HepG2 (cell line): ENCODE data around the gene PIAS1. TPM values are rescaled to one million over a fixed set of nuclear protein-coding genes. Genes with fewer than 3 reads are reported as not detected.

Experiments
- BRD4 ChIP-seq: sonication (generic); formaldehyde crosslinking; IDR thresholded peaks from 2 replicates; pipeline ENCODE4 v1.4.0; 2020; ENCODE audit warnings: missing genetic modification reagents
- GABPA ChIP-seq, 2 experiments: IDR thresholded peaks; 2 replicates each; pipeline ENCODE4 v1.6.1; 2011 to 2016; ENCODE audit warnings: low read depth in 2 of 2, low read length in 1 of 2, missing biosample characterization in 1 of 2, missing genetic modification characterization in 1 of 2
- GRHL1 ChIP-seq: sonication (generic); formaldehyde crosslinking; conservative IDR thresholded peaks from 2 replicates; pipeline ENCODE4 v1.8.0; 2022; ENCODE audit warnings: missing genetic modification reagents
- ONECUT2 ChIP-seq: sonication (generic); formaldehyde crosslinking; IDR thresholded peaks from 2 replicates; pipeline ENCODE4 v1.4.0; 2020; ENCODE audit warnings: missing genetic modification reagents
- PAWR ChIP-seq: sonication (generic); formaldehyde crosslinking; IDR thresholded peaks from 2 replicates; pipeline ENCODE4 v1.4.0; 2020; ENCODE audit warnings: missing genetic modification reagents, mild to moderate bottlenecking, borderline replicate concordance
- RFXAP ChIP-seq: sonication (generic); formaldehyde crosslinking; IDR thresholded peaks from 2 replicates; pipeline ENCODE4 v1.4.0; 2020; ENCODE audit warnings: missing genetic modification reagents, borderline replicate concordance
- SOX13 ChIP-seq, 3 experiments: fragments of 450-650 bp in 1 of 3; sonication (generic) in 1 of 3; formaldehyde crosslinking in 1 of 3; IDR thresholded peaks in 2 of 3; conservative IDR thresholded peaks in 1 of 3; 2 replicates each; pipeline versions ENCODE4 v1.5.0 to v1.6.1; 2016 to 2020; ENCODE audit warnings: antibody characterized with exemption in 1 of 3, mild to moderate bottlenecking in 1 of 3, missing compliant biosample characterization in 1 of 3, missing genetic modification reagents in 1 of 3, moderate library complexity in 1 of 3
- ZHX2 ChIP-seq, 2 experiments: sonication (generic) in 1 of 2; formaldehyde crosslinking in 1 of 2; IDR thresholded peaks; 2 replicates each; pipeline versions ENCODE4 v1.6.1 to v1.9.0; 2014 to 2022; ENCODE audit warnings: antibody characterized with exemption in 1 of 2, borderline replicate concordance in 1 of 2, inconsistent platforms in 1 of 2, low read depth in 1 of 2, missing genetic modification reagents in 1 of 2
- ZNF121 ChIP-seq: sonication (generic); formaldehyde crosslinking; IDR thresholded peaks from 2 replicates; pipeline ENCODE4 v1.5.0; 2020; ENCODE audit warnings: mild to moderate bottlenecking, missing genetic modification reagents
- polyA plus RNA-seq, 8 experiments: library from polyadenylated mRNA; depleted of rRNA in 3 of 8; stranded (reverse) in 7 of 8; unstranded in 1 of 8; fragments of >200 nt; fragmentation: Illumina TruSeq in 4 of 8; extraction: Trizol in 4 of 8; gene quantifications; 2 replicates each; pipeline versions ENCODE4 v1.2.1 to v1.2.3, GENCODE V29; 2011 to 2016; ENCODE audit warnings: low read depth in 4 of 8, missing spikeins in 1 of 8, mixed read lengths in 1 of 8; ENCODE audit not compliant: insufficient read depth in 1 of 8
- total RNA-seq, 5 experiments: library from RNA; depleted of rRNA; stranded (reverse); fragments of >200 nt; fragmentation: Illumina TruSeq; extraction: Trizol; gene quantifications; 2 replicates each; pipeline ENCODE4 v1.2.3, GENCODE V29; 2016; ENCODE audit warnings: low read depth in 1 of 5
- TF ChIP-seq, protein P1 (sequence below): sonication (generic); formaldehyde crosslinking; IDR thresholded peaks from 2 replicates; pipeline ENCODE4 v1.4.0; 2020; ENCODE audit warnings: missing genetic modification reagents, borderline replicate concordance
- TF ChIP-seq, protein P2 (sequence below): sonication (generic); formaldehyde crosslinking; IDR thresholded peaks from 2 replicates; pipeline ENCODE4 v1.8.0; 2022; ENCODE audit warnings: mild to moderate bottlenecking, missing genetic modification reagents, borderline replicate concordance
- TF ChIP-seq, protein P3 (sequence below): sonication (generic); formaldehyde crosslinking; IDR thresholded peaks from 2 replicates; pipeline ENCODE4 v1.4.0; 2020; ENCODE audit warnings: missing genetic modification reagents, borderline replicate concordance

Gene PIAS1
- total and polyA plus RNA-seq, 2 of the 13 experiments (the other 11 are each of a cell fraction or from before 2014, with no cell fraction given), result 20.7 to 33.7 TPM

GRCh38 chr15:68229386-68230156 is 175.5 kb downstream of the PIAS1 start, which contains the start of gene CLN6 (continued):
- TF ChIP-seq ZHX2 (IDR thresholded peaks at IDR 0.05; ENCODE audit: low read depth) (no peak), ZHX2 (CRISPR knock-in tag; IDR thresholded peaks at IDR 0.05; ENCODE audit: borderline replicate concordance) (0 out of 2 replicates have a peak, but pooled peaks have one; percentile 63), PAWR (CRISPR knock-in tag) (no peak), ZNF121 (CRISPR knock-in tag) (no peak), ONECUT2 (peak; percentile 52; the same call in 1 of the 2 replicates), SOX13 (IDR thresholded peaks at IDR 0.05) (no peak), SOX13 (CRISPR knock-in tag; conservative IDR thresholded peaks at IDR 0.05 in 1 of 2, IDR thresholded peaks at IDR 0.05 in 1 of 2) (no peak), GABPA (IDR thresholded peaks at IDR 0.05; ENCODE audit: low read depth, low read length) (0 out of 2 replicates have a peak, but pooled peaks have one; percentile 12), GABPA (CRISPR knock-in tag; IDR thresholded peaks at IDR 0.05; ENCODE audit: low read depth) (no peak), GRHL1 (CRISPR knock-in tag) (no peak), BRD4 (CRISPR knock-in tag) (no peak), RFXAP (CRISPR knock-in tag) (0 out of 2 replicates have a peak, but pooled peaks have one; percentile 28)
- TF ChIP-seq, protein P1, sequence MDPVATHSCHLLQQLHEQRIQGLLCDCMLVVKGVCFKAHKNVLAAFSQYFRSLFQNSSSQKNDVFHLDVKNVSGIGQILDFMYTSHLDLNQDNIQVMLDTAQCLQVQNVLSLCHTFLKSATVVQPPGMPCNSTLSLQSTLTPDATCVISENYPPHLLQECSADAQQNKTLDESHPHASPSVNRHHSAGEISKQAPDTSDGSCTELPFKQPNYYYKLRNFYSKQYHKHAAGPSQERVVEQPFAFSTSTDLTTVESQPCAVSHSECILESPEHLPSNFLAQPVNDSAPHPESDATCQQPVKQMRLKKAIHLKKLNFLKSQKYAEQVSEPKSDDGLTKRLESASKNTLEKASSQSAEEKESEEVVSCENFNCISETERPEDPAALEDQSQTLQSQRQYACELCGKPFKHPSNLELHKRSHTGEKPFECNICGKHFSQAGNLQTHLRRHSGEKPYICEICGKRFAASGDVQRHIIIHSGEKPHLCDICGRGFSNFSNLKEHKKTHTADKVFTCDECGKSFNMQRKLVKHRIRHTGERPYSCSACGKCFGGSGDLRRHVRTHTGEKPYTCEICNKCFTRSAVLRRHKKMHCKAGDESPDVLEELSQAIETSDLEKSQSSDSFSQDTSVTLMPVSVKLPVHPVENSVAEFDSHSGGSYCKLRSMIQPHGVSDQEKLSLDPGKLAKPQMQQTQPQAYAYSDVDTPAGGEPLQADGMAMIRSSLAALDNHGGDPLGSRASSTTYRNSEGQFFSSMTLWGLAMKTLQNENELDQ (CRISPR knock-in tag), result no peak
- TF ChIP-seq, protein P2, sequence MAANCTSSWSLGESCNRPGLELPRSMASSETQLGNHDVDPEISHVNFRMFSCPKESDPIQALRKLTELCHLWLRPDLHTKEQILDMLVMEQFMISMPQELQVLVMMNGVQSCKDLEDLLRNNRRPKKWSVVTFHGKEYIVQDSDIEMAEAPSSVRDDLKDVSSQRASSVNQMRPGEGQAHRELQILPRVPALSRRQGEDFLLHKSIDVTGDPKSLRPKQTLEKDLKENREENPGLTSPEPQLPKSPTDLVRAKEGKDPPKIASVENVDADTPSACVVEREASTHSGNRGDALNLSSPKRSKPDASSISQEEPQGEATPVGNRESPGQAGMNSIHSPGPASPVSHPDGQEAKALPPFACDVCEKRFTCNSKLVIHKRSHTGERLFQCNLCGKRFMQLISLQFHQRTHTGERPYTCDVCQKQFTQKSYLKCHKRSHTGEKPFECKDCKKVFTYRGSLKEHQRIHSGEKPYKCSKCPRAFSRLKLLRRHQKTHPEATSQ, result no peak; the same call in 1 of the 2 replicates
- TF ChIP-seq, protein P3, sequence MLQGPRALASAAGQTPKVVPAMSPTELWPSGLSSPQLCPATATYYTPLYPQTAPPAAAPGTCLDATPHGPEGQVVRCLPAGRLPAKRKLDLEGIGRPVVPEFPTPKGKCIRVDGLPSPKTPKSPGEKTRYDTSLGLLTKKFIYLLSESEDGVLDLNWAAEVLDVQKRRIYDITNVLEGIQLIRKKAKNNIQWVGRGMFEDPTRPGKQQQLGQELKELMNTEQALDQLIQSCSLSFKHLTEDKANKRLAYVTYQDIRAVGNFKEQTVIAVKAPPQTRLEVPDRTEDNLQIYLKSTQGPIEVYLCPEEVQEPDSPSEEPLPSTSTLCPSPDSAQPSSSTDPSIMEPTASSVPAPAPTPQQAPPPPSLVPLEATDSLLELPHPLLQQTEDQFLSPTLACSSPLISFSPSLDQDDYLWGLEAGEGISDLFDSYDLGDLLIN (CRISPR knock-in tag), result peak; percentile 93; the same call in 1 of the 2 replicates
